ENCODE data around the gene GABBR2. TPM values are rescaled to one million over a fixed set of nuclear protein-coding genes. Genes with fewer than 3 reads are reported as not detected.

GABBR2 gene
- total and polyA plus RNA-seq, 2 donors (not counting 1 experiment from before 2014, with no cell fraction given), result 0.03 TPM; not detected in 1

- Mint-ChIP-seq H3K4me1 (no peaks in the 10 kb centered on the region), H3K27ac (no peak overlapping the region), H3K27me3 (peaks cover 3% of the 10 kb centered on the region), H3K9me3 (ENCODE audit: insufficient read depth) (peaks cover 2% of the 10 kb centered on the region), H3K4me3 (no peak overlapping the region)
- H3K9ac ChIP-seq (ENCODE audit: low read length), result no peak overlapping the region
- H3K4me3 ChIP-seq (ENCODE audit: control extremely low read depth in 1 of 5, extremely low read depth in 1 of 5, insufficient read depth in 1 of 5, low read depth in 2 of 5, low read length in 4 of 5), result no peak overlapping the region
- 91% methylated on average over 2 of the region's 3 CpGs for WGBS (ENCODE audit: insufficient coverage)
- intact Hi-C loops (cut with micrococcal nuclease), result no loop called here
- H3K36me3 ChIP-seq (replicated peaks in 1 of 2; ENCODE audit: control extremely low read depth in 1 of 2, control insufficient read depth in 1 of 2, extremely low read depth in 1 of 2, insufficient read depth in 2 of 2, low read length in 1 of 2), result no peaks in the 10 kb centered on the region
- no peak overlapping the region for H2AFZ ChIP-seq (ENCODE audit: insufficient read depth, low read depth, low read length, poor library complexity, severe bottlenecking)
- no peaks in the 10 kb centered on the region for H3K9me3 ChIP-seq (ENCODE audit: control extremely low read depth in 1 of 3, control insufficient read depth in 2 of 3, insufficient read depth in 1 of 3, low read length in 2 of 3)
- ATAC-seq (ENCODE audit: low read depth) (no peak), DNase-seq (no peak)
- H3K27ac ChIP-seq (ENCODE audit: low read length in 2 of 2), result no peak overlapping the region
- POLR2A ChIA-PET, result no interaction called here
- no peaks in the 10 kb centered on the region for H3K79me2 ChIP-seq (ENCODE audit: control insufficient read depth, insufficient read depth, low read length)
- no peak overlapping the region for H3K4me2 ChIP-seq (replicated peaks; ENCODE audit: low read depth, low read length, poor library complexity, severe bottlenecking)
- no peaks in the 10 kb centered on the region for H3K4me1 ChIP-seq (ENCODE audit: control insufficient read depth in 2 of 2, insufficient read depth in 2 of 2, low read length in 2 of 2)
- no peaks in the 10 kb centered on the region for H4K20me1 ChIP-seq (ENCODE audit: control insufficient read depth, insufficient read depth, low read length, poor library complexity, severe bottlenecking)
- no peak for TF ChIP-seq EZH2 (IDR thresholded peaks at IDR 0.05; ENCODE audit: borderline replicate concordance, insufficient read depth, low read depth, low read length, poor library complexity, severe bottlenecking)
- TF ChIP-seq CTCF (IDR thresholded peaks at IDR 0.05), result no peak
- H3K27me3 ChIP-seq (replicated peaks in 1 of 4; ENCODE audit: control extremely low read depth in 1 of 4, control insufficient read depth in 3 of 4, insufficient read depth in 4 of 4, low read length in 3 of 4), result no peaks in the 10 kb centered on the region
- CTCF ChIA-PET, result no interaction called here
Measured at GRCh38 chr9:98430535-98431292, 278.0 kb downstream of the GABBR2 start.

- WGBS (ENCODE audit: insufficient coverage), result no CpG with 5 or more reads among the region's 1 CpG
- H3K36me3 ChIP-seq (replicated peaks in 1 of 2; ENCODE audit: control extremely low read depth in 1 of 2, control insufficient read depth in 1 of 2, extremely low read depth in 1 of 2, insufficient read depth in 2 of 2, low read length in 1 of 2), result no peaks in the 10 kb centered on the region
- no peaks in the 10 kb centered on the region for H4K20me1 ChIP-seq (ENCODE audit: control insufficient read depth, insufficient read depth, low read length, poor library complexity, severe bottlenecking)
- POLR2A ChIA-PET, result no interaction called here
- no peak overlapping the region for H3K27ac Mint-ChIP-seq
- no peaks in the 10 kb centered on the region for H3K9me3 ChIP-seq (ENCODE audit: control extremely low read depth in 1 of 3, control insufficient read depth in 2 of 3, insufficient read depth in 1 of 3, low read length in 2 of 3)
- peaks cover 2% of the 10 kb centered on the region for H3K9me3 Mint-ChIP-seq (ENCODE audit: insufficient read depth)
- CTCF ChIA-PET, result interaction anchor here (0.7 kb wide), 1 partner anchor 817 kb away, joined by 4 read pairs; no protein-coding TSS in a partner anchor
- no peak for DNase-seq
- H3K4me3 ChIP-seq (ENCODE audit: control extremely low read depth in 1 of 5, extremely low read depth in 1 of 5, insufficient read depth in 1 of 5, low read depth in 2 of 5, low read length in 4 of 5), result no peak overlapping the region
- no peak overlapping the region for H2AFZ ChIP-seq (ENCODE audit: insufficient read depth, low read depth, low read length, poor library complexity, severe bottlenecking)
- H3K4me3 Mint-ChIP-seq, result no peak overlapping the region
- no peaks in the 10 kb centered on the region for H3K79me2 ChIP-seq (ENCODE audit: control insufficient read depth, insufficient read depth, low read length)
- no peak overlapping the region for H3K9ac ChIP-seq (ENCODE audit: low read length)
- H3K4me1 ChIP-seq (ENCODE audit: control insufficient read depth in 2 of 2, insufficient read depth in 2 of 2, low read length in 2 of 2), result no peaks in the 10 kb centered on the region
- no peak for ATAC-seq (ENCODE audit: low read depth)
- H3K27me3 ChIP-seq (replicated peaks in 1 of 4; ENCODE audit: control extremely low read depth in 1 of 4, control insufficient read depth in 3 of 4, insufficient read depth in 4 of 4, low read length in 3 of 4), result no peaks in the 10 kb centered on the region
- H3K27me3 Mint-ChIP-seq, result peaks cover 3% of the 10 kb centered on the region
- intact Hi-C loops (cut with micrococcal nuclease), result no loop called here
- no peak for TF ChIP-seq CTCF (IDR thresholded peaks at IDR 0.05)
- no peak for TF ChIP-seq EZH2 (IDR thresholded peaks at IDR 0.05; ENCODE audit: borderline replicate concordance, insufficient read depth, low read depth, low read length, poor library complexity, severe bottlenecking)
- no peaks in the 10 kb centered on the region for H3K4me1 Mint-ChIP-seq
- no peak overlapping the region for H3K4me2 ChIP-seq (replicated peaks; ENCODE audit: low read depth, low read length, poor library complexity, severe bottlenecking)
- H3K27ac ChIP-seq (ENCODE audit: low read length in 2 of 2), result no peak overlapping the region
Measured at GRCh38 chr9:98429613-98430012, 279.1 kb downstream of the GABBR2 start.

All from B cell (primary cell).